GM19455 (cell line): Measurements from ENCODE around the gene PTPRH.

Experiments used
- ATAC-seq: cut with Tn5 transposase; IDR thresholded peaks from one replicate; pipeline ENCODE4 v1.9.1; 2021; ENCODE audit not compliant: unreplicated experiment

Gene PTPRH

GRCh38 chr19:55246462-55247451, 37.5 kb upstream of the PTPRH start:
- no peak for ATAC-seq

DNA sequence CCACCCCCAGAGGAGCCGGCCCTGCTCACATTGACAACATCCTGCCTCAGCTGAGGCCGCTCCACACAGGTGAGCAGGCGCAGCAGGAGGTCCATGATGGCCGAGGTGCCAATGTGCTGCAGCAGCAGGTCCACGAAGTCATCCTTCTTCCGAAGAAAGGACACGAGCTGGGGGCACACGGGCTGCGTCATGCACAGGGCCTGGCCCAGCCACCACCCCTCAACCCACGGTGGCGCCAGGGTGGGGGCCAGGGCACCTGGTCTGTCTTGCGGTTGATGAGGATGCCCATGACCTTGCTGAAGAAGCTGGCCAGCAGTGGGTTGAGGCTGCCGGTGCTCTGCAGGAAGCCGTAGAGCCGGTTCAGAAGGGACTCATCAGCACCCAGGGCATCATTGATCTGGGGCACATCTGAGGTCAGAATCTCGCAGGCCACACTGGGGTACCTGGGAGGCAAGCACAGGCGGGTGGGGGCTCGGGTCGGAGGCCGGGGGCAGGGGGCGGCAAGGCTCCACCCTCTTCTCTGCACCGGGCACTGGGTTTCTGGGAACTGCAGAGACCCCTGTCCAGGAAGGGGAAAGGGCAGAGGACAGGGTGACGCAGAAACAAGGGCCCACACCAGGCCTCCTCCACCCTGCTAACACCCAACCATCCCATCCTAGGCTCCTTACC, 36.1 kb upstream of the PTPRH start:
- no peak for ATAC-seq

DNA sequence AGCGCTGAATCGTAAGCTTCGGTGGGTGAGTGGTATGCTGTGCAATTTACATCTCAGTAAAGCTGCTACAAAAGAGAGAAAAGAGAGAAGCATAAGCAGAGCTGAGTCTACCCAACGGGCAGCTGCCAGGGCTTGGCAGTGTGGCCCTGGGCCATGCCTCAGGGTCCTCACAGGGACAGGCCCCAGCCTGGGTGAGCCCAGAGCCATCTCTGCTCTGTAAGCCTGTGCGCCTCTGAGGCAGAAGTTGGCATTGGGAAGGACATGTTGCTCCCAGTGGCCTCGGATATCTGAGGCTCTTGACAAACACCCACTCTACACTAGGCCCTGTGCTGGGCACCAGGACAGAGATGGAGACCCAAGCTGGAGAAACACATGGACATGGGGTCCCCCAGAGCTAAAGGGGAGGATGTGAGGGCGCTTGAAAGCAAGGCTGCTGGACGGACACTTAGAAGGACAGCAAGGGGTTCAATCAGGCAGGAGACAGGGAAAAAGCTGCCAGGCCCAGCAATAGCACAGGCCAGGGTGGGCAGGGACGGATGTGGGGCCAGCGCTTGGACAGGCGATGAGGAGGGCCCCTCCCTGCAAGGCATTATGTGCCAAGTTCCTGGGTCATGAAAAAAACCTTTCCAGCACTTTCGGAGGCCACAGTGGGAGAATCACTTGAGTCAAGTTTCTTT, 34.8 kb upstream of the PTPRH start:
- no peak for ATAC-seq

DNA sequence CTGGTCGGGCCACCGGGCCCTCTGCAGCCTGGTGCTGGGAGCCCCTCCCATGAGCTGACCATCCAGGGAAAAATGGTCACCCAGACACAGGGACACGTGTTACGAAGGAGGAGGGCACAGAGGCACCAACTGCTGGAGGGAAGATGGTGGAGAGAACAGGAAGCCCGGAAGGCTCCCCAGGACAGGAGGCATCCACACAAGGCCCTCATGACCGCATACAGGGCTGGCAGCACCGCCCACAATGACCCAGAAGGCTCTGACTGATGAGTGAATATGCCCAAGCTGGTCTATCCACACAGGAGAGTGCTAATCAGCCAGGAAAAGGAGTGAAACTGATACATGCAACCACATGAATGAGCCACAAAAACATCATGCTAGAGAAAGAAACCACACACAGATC, 33.2 kb upstream of the PTPRH start:
- ATAC-seq: no peak

DNA sequence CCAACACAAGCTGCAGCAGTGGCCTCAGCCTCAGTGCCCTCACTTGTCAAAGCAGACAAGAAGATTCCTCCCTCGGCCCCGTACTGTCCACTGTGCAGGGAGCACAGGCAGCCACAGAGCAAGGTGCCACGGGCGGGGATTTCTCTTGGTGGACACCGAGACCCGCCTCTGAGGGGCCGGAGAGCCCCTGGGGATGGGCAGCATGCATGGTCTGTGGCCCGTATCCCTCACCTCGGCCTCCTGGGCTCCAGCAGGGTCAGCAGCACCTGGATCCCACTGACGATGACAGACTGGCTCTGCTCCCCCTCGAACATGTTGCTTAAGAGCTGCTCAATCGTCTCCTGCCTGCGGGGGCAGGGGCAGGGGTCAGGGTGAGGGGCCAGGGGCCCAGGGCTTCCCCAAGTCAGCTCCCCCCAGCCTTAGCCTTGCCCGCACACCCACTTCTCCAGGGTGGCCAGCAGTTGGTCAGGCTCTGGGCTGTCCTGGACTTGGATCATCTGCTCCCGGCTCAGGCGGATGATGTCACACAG, 32.7 kb upstream of the PTPRH start:
- ATAC-seq: no peak

GRCh38 chr19:55241143-55241934, 32.0 kb upstream of the PTPRH start:
- no peak for ATAC-seq

DNA sequence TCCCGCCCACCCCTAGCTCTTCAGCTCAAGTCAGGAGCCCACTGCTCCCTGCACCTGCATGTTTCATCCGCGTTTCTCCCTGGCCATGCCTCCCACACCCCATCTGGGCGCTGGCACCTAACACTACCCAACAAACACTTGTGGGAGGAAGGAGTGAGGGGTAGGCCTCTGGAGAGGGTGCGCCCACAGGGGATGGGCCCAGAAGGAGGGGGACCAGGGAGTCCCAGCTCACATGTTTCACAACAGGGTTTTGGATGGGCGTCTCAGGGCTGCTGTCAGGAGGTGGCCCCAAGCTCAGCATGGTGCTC, 31.4 kb upstream of the PTPRH start:
- ATAC-seq: no peak

DNA sequence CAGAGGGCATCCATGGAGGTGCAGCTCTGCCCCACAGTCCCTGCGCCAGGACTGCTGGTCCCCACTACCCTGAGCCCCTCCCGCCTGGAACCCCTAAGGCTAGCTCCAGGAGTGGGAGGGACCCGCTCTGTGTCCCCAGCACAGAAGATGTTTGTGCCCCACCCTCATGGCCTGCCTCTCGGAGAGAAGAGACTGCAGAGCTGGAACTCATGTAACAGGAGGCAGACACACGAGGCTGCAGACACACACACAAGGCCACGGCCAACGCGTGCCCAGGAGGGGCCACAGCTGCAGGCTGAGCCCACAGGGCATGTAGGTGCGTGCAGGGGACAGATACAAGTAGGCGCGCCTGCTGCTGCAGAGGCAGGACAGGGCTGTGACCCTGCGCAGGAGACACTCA, 29.7 kb upstream of the PTPRH start:
- no peak for ATAC-seq

- ATAC-seq: no peak
Observed at GRCh38 chr19:55238030-55238429, 28.7 kb upstream of the PTPRH start.

GRCh38 chr19:55232986-55233385, 23.7 kb upstream of the PTPRH start:
- ATAC-seq: no peak

- ATAC-seq: no peak
Observed at GRCh38 chr19:55232286-55232602, 22.9 kb upstream of the PTPRH start.

- no peak for ATAC-seq
Observed at GRCh38 chr19:55231391-55232285, 22.3 kb upstream of the PTPRH start.

DNA sequence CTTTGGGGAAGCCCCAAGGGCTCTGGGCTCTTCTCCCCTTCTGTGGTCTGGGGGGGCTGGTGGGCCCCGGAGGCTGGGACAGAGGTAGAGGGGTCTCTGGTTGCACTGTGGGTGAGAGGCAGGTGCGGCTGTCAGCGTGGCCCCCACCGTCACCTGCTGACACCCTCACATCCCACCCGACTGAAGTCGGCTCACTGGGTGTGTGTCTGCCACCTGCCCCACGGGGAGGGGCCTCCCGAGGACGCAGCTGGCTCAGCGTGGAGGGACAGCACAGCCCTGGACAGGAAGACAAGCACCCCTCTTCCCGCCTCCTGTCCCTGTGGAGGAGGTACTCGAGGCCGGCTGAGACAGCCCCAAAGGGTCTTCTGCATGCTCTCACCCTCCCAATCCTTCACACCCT, 21.5 kb upstream of the PTPRH start:
- ATAC-seq: no peak

- ATAC-seq: no peak
Observed at GRCh38 chr19:55230329-55230728, 21.0 kb upstream of the PTPRH start.

DNA sequence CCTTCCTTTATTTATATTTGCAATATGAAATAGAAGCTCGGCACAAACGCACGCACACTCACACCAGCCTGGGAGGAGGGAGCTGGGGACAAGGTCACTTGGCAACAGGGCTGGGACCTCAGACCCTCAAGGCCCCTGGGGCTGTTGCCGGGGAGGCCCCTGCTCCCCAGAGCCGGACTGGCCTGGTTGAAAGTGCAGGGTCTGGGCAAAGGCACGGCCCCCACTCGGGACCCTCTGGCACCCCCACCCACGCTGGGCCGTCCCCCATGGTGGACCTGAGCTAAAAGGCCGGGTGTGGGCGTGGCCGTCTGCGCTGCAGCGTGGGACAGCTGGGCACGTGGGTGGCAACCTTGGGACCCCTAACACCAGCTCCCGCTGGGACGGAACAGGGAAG, 20.5 kb upstream of the PTPRH start:
- no peak for ATAC-seq

- ATAC-seq: no peak
Observed at GRCh38 chr19:55229145-55229788, 20.0 kb upstream of the PTPRH start.

DNA sequence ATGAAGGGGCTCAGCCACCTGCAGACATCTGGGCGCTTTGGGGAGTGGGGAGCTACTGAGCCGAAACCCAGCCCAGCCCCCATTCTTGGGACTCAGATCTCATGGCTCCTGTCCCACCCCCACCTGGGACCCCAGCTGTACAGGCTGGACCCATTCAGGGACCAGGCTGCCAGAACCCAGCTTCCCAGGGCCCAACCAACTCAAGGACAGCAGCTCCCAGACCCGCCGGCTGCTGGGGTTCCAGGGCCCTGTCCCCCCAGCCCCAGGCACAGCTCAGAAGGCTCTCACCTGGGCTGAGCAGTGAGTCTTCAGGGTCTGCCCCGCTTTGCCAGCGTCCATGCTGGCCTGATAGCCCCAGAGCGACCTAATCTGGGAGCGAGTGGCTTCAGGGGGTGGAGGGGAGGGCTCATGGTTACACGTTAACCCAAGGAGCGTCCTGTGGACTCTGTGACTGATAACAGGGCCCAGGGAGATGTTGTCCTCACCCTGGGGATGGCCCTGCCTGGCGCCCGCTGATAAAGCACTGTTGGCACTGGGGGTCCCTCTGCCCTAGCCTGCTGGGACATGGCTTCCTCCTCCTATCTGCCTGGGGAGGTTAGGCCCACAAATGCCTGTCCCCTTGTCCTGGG, 19.2 kb upstream of the PTPRH start, which contains the start of gene TMEM86B:
Gene TMEM86B (minus strand): TSS at position 361 of the 629 bp plus-strand sequence. CDS start 22 bp downstream, at position 339.
- ATAC-seq: no peak

DNA sequence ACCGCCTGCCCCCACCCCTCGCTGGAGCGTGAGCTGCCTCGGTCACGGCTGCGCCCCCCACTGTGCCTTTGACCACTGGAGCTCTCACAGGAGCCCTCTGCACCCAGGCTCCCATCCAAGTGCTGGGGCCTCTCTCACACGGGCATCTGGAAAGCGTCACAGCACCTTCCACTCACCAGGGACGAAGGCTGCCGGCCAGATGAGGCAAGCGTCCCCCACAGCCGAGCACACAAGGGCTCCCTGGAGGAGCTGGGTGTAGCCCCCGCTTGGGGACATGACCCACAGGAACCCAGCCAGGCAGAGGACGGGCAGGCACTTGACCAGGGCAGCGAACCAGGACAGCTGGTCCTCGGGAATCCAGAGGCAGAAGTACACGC, 18.7 kb upstream of the PTPRH start:
- no peak for ATAC-seq
